ENCODE measurements around the gene AMZ2.

GRCh38 chr17:68229619-68230018 lies 18.2 kb upstream of the AMZ2 start:
- TF ChIP-seq CTCF (IDR thresholded peaks at IDR 0.05) (no peak), POLR2AphosphoS5 (IDR thresholded peaks at IDR 0.05) (no peak)

All from transverse colon (tissue), 4 donors.